B cell (primary cell): ENCODE data around the gene PGA3.

Source experiments
- CTCF ChIP-seq: fragments of 200-600 bp; IDR thresholded peaks from one replicate; pipeline ENCODE4 v1.8.0; 2022; ENCODE audit warnings: antibody characterized with exemption, mild to moderate bottlenecking
- EZH2 ChIP-seq: IDR thresholded peaks from 2 replicates; pipeline ENCODE4 v1.6.1; 2012; ENCODE audit warnings: borderline replicate concordance, low read depth, mild to moderate bottlenecking, moderate library complexity, low read length; ENCODE audit not compliant: insufficient read depth, poor library complexity, severe bottlenecking

DNA sequence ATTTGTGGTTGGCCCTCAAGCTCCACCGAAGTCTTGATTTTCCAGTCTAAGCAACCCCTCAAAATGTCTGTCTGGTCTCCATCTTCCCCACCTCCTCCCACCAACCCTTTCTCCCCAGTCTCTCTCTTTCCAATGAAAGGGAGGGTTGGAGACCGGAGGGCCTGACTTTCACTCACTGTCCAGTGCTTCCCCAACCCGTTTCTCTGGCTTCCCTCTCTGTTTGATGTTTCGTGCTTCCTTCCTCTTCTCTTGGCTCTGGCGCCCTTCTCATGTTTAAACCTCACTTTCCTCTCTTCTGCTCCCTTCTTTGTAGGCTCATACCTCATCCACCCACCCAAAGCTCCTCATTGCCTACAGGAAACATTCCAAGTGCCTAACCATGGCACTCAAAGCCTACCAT lies 31.0 kb upstream of the PGA3 start:
- TF ChIP-seq CTCF (no peak), EZH2 (no peak)
